Stomach (tissue), 4 donors: ENCODE measurements around the gene ITGB8.

Experiments
- CTCF ChIP-seq, 7 experiments: fragments of 450-650 bp in 4 of 7; fragments of 200-600 bp in 3 of 7; sonication (generic) in 3 of 7; IDR thresholded peaks; one replicate each; pipeline ENCODE4 v1.5.1; 2016 to 2019; ENCODE audit warnings: antibody characterized with exemption in 7 of 7, control low read depth in 2 of 7, mild to moderate bottlenecking in 1 of 7
- POLR2A ChIP-seq, 4 donors: fragments of 450-650 bp; IDR thresholded peaks; one replicate each; pipeline ENCODE4 v1.6.1; 2016; ENCODE audit warnings: antibody characterized with exemption in 4 of 4, control low read depth in 2 of 4, mild to moderate bottlenecking in 1 of 4, moderate library complexity in 1 of 4
- POLR2AphosphoS5 ChIP-seq, 3 donors: sonication (generic); formaldehyde crosslinking; IDR thresholded peaks; one replicate each; pipeline ENCODE4 v1.6.1; 2016; ENCODE audit warnings: antibody characterized with exemption in 3 of 3

DNA sequence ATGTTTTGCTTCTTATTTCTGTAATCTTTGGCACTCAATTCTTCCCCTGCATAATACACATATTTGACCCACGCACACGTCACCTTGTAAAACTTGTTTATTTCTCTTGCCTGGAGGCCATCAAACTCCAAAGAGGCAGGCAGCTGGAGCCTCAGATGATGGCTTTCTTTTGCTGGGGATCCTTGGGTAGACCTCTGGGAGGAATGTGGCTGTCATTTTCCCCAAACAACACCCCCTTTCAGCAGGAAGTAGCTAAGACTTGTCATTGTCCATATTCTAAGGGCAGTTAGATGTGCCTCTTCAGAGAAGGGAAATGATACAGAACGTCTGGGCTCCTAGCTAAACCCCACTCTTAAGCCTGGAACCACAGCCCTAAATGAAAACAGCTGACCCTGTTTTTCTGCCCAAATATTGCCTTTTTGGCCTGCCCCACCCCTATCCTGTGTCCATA lies 111.3 kb downstream of the ITGB8 start:
- no peak for TF ChIP-seq POLR2A (IDR thresholded peaks at IDR 0.05)
- TF ChIP-seq POLR2AphosphoS5 (IDR thresholded peaks at IDR 0.05), result no peak
- TF ChIP-seq CTCF (IDR thresholded peaks at IDR 0.05), result no peak
